Suppressor macrophage treated with lipopolysaccharide for 4 hours (primary cell): ENCODE data around the gene ERAP2.

Experiments used
- DNase-seq: peaks from one replicate; pipeline ENCODE4 v3.0.0-alpha.2; 2020

ERAP2 gene

DNA sequence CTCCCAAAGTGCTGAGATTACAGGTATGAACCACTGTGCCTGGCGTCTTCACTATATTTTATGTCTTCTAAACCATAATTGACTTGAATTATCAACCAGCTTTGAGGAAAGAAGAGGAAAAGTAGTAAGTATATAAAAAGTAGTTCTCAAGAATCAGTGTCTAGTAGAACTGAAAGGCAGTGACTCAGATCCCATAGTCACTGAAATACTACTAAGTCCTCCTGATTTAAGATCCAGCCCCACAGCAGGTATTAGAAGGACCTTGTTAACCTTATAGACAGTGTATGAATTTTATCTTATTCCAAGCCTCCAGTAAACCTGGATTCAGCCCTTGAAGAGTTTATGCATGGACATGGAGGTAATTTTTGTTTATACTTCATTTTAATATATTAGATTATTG is 91.1 kb downstream of the ERAP2 start:
- DNase-seq = no peak

GRCh38 chr5:96968074-96968473 is 91.8 kb downstream of the ERAP2 start:
- no peak for DNase-seq

DNA sequence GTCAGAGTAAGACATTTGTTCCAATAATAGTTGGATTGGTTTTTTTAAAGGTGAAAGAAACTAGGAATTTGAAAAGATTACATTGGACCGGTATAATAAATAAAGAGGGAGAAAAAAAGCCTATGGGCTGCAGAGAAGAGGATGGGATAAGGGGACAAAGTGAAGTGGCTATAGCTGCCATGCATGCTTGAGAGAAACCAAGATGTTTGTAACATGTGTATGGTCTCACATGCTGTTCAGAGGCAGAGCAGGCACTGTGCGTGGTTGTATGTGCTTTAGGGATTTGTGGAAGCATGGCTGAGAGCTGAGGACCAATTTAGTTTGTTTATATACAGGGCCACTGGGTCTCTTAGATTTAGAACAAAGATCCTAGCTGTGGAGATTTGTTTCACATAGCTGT is 92.3 kb downstream of the ERAP2 start:
- no peak for DNase-seq
